Neuronal stem cell (in vitro differentiated cells): ENCODE results near the gene TAB2.

Experiments used
- DNase-seq: peaks from one replicate; pipeline ENCODE4 v3.0.0-alpha.2; 2013; ENCODE audit warnings: low spot score
- H2AFZ ChIP-seq: one replicate; pipeline ENCODE4 v1.6.1; 2013; ENCODE audit warnings: mild to moderate bottlenecking, low read length, inconsistent platforms
- H2AK5ac ChIP-seq: 2 replicates; pipeline ENCODE4 v1.6.1; 2013; ENCODE audit warnings: low read depth, mild to moderate bottlenecking, inconsistent platforms, low read length, moderate library complexity, mixed read lengths
- H2BK120ac ChIP-seq: 2 replicates; pipeline ENCODE4 v1.6.1; 2013; ENCODE audit warnings: low read depth, mild to moderate bottlenecking, inconsistent platforms, low read length, moderate library complexity, mixed read lengths
- H2BK12ac ChIP-seq: one replicate; pipeline ENCODE4 v1.6.1; 2013; ENCODE audit warnings: low read length, inconsistent platforms
- H2BK15ac ChIP-seq: 2 replicates; pipeline ENCODE4 v1.6.1; 2013; ENCODE audit warnings: mild to moderate bottlenecking, low read length, inconsistent platforms, mixed read lengths
- H2BK5ac ChIP-seq: one replicate; pipeline ENCODE4 v1.6.1; 2013; ENCODE audit warnings: inconsistent platforms, mild to moderate bottlenecking, low read length, moderate library complexity
- H3K14ac ChIP-seq: one replicate; pipeline ENCODE4 v1.6.1; 2013; ENCODE audit warnings: low read length, inconsistent platforms
- H3K18ac ChIP-seq: 2 replicates; pipeline ENCODE4 v1.6.1; 2013; ENCODE audit warnings: low read length, inconsistent platforms
- H3K23ac ChIP-seq: 2 replicates; pipeline ENCODE4 v1.6.1; 2013; ENCODE audit warnings: low read depth, mild to moderate bottlenecking, mixed read lengths, low read length, inconsistent platforms; ENCODE audit not compliant: poor library complexity
- H3K27ac ChIP-seq: replicated peaks from 3 replicates; pipeline ENCODE4 v1.5.1; 2013; ENCODE audit warnings: low read length, inconsistent platforms
- H3K27me3 ChIP-seq, 3 experiments: 2 replicates each; pipeline ENCODE4 v1.6.1; 2013; ENCODE audit warnings: low read length in 3 of 3, mild to moderate bottlenecking in 2 of 3, inconsistent platforms in 1 of 3, low read depth in 1 of 3, mixed read lengths in 1 of 3, moderate library complexity in 1 of 3; ENCODE audit not compliant: control insufficient read depth in 3 of 3, insufficient read depth in 3 of 3
- H3K36me3 ChIP-seq, 2 donors: replicated peaks in 1 of 2; 2 replicates each; pipeline ENCODE4 v1.6.1; 2013; ENCODE audit warnings: low read length in 2 of 2; ENCODE audit not compliant: control insufficient read depth in 2 of 2, insufficient read depth in 2 of 2
- H3K4ac ChIP-seq: 2 replicates; pipeline ENCODE4 v1.6.1; 2013; ENCODE audit warnings: inconsistent platforms, mild to moderate bottlenecking, low read length, moderate library complexity
- H3K4me1 ChIP-seq, 2 donors: 1 replicate in 1 of 2; 2 replicates in 1 of 2; pipeline ENCODE4 v1.6.1; 2013; ENCODE audit warnings: low read length in 2 of 2, low read depth in 1 of 2; ENCODE audit not compliant: control insufficient read depth in 2 of 2, insufficient read depth in 1 of 2
- H3K4me2 ChIP-seq: one replicate; pipeline ENCODE4 v1.6.1; 2013; ENCODE audit warnings: mild to moderate bottlenecking, low read length, inconsistent platforms; ENCODE audit not compliant: insufficient read depth, poor library complexity, severe bottlenecking
- H3K4me3 ChIP-seq, 2 donors: 2 replicates each; pipeline ENCODE4 v1.5.1; 2013; ENCODE audit warnings: low read length in 2 of 2, mild to moderate bottlenecking in 2 of 2, inconsistent platforms in 1 of 2, moderate library complexity in 1 of 2
- H3K79me1 ChIP-seq: one replicate; pipeline ENCODE4 v1.6.1; 2013; ENCODE audit warnings: low read depth, mild to moderate bottlenecking, inconsistent platforms, low read length, moderate library complexity
- H3K9ac ChIP-seq: one replicate; pipeline ENCODE4 v1.6.1; 2013; ENCODE audit warnings: mild to moderate bottlenecking, low read depth, low read length, inconsistent platforms; ENCODE audit not compliant: poor library complexity
- H3K9me3 ChIP-seq, 2 donors: replicated peaks in 1 of 2; 2 replicates each; pipeline versions ENCODE3 to v1.6.1; 2013; ENCODE audit warnings: low read length in 2 of 2, mild to moderate bottlenecking in 2 of 2, inconsistent platforms in 1 of 2, low read depth in 1 of 2, mixed read lengths in 1 of 2, moderate library complexity in 1 of 2; ENCODE audit not compliant: control insufficient read depth in 2 of 2, insufficient read depth in 1 of 2
- H4K8ac ChIP-seq: one replicate; pipeline ENCODE4 v1.6.1; 2013; ENCODE audit warnings: low read depth, mild to moderate bottlenecking, inconsistent platforms, low read length, moderate library complexity
- H4K91ac ChIP-seq: one replicate; pipeline ENCODE4 v1.6.1; 2013; ENCODE audit warnings: low read length, low read depth, mild to moderate bottlenecking, inconsistent platforms; ENCODE audit not compliant: poor library complexity
- WGBS, 2 donors: extraction: QIAGEN DNeasy Blood & Tissue Kit; methylation state at CpG; one replicate each; pipeline ENCODE4 v1.1.7; 2013; ENCODE audit warnings: missing lambda C conversion rate in 2 of 2, mixed read lengths in 1 of 2; ENCODE audit not compliant: insufficient read length in 2 of 2, insufficient replicate concordance in 1 of 2; ENCODE audit errors: extremely low coverage in 2 of 2; 5-methylcytosine and 5-hydroxymethylcytosine counted together

Gene TAB2

DNA sequence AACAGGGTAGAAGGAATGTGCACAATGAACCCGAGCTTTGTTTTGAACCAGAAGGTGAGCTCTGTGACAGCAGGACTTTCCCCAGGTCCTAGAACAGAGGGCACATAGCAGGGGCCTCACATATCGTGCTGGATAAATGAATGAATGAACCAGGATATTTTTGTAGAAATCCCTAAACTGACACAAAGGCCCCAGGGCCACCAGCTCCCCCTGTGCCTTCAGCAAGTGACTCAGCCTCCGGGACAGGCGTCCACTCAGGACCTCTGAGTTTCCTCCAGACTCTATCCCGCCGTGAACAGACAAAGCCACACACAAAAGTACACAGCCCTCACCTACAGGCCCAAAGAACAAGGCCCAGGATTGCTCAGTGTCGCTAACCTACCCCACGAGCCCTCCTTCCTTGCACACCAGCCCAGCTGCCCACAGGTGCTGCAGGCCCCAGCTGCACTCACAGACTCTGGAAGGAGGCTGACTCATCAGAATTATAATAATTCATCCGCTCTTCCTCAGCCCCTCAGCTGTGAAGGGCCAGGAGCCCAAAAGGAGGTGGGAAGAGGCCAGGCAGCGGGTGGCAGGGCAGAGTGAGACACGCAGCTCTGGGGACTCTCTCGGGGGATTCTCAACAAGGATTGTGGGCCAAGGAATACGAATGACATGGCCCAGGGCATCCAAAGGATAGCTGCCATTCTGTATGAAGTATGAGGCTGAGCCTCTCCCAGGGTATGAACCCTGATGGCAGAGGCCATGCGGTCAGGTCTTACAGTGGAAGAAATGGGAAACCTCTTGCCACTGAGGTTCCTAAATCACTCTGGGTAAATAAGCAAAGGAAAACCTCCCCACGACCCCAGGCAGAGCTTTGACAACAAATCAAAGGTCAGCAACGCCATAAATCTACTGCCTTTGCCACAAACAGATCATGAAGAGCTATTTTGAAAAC lies 123.5 kb downstream of the TAB2 start:
- H3K4me2 ChIP-seq = no peak overlapping the region
- H3K9me3 ChIP-seq = peaks cover 0 to 4% of the 10 kb centered on the region in 2 donors
- peaks cover 0 to 3% of the 10 kb centered on the region in 2 donors for H3K4me1 ChIP-seq
- H2BK12ac ChIP-seq = no peak overlapping the region
- no peaks in the 10 kb centered on the region for H3K79me1 ChIP-seq
- H2AK5ac ChIP-seq = no peak overlapping the region
- no peak overlapping the region for H4K8ac ChIP-seq
- no peak overlapping the region for H3K27ac ChIP-seq
- H3K18ac ChIP-seq = peak overlapping the region; percentile 62
- peak overlapping the region; percentile 66 for H2AFZ ChIP-seq
- H3K4me3 ChIP-seq = no peak overlapping the region
- H4K91ac ChIP-seq = no peak overlapping the region
- H2BK5ac ChIP-seq = no peak overlapping the region
- no CpG with 5 or more reads among the region's 16 CpGs for WGBS, 2 donors
- H2BK120ac ChIP-seq = no peak overlapping the region
- H3K9ac ChIP-seq = no peak overlapping the region
- H3K23ac ChIP-seq = no peak overlapping the region
- no peaks in the 10 kb centered on the region for H3K36me3 ChIP-seq
- H3K27me3 ChIP-seq = no peaks in the 10 kb centered on the region
- H3K4ac ChIP-seq = no peak overlapping the region
- H3K14ac ChIP-seq = no peak overlapping the region
- no peak overlapping the region for H2BK15ac ChIP-seq
- DNase-seq = no peak

DNA sequence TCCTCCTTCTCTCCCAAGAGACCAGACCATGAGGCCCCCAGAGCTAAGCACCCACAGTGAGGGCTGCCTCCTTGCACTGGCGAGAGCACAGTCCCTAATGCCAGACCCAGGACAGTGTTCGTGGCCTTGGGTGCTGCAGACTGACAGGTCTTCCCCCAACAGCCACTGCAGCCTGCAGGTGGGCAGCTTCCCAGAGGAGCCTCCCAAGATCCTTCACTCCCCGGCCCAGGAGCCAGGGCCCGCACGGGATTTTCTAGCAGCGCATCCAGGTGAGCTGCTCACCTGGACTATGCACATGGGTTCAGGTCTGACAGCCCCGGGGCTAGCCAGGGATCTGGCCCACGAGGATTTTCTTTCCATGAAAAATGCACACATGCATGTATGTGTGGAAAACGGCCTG lies 124.2 kb downstream of the TAB2 start:
- no peak for DNase-seq
- H3K4me2 ChIP-seq = no peak overlapping the region
- no peaks in the 10 kb centered on the region for H3K36me3 ChIP-seq
- H3K4ac ChIP-seq = no peak overlapping the region
- H3K9ac ChIP-seq = no peak overlapping the region
- H3K4me3 ChIP-seq = no peak overlapping the region
- no peak overlapping the region for H2BK15ac ChIP-seq
- H2BK12ac ChIP-seq = no peak overlapping the region
- H3K18ac ChIP-seq = peak overlapping the region; percentile 21
- peaks cover 0 to 4% of the 10 kb centered on the region in 2 donors for H3K9me3 ChIP-seq
- no peak overlapping the region for H4K91ac ChIP-seq
- no CpG with 5 or more reads among the region's 9 CpGs for WGBS, 2 donors
- H3K27me3 ChIP-seq = no peaks in the 10 kb centered on the region
- H2BK120ac ChIP-seq = no peak overlapping the region
- H2BK5ac ChIP-seq = no peak overlapping the region
- H3K14ac ChIP-seq = no peak overlapping the region
- H3K27ac ChIP-seq = no peak overlapping the region
- H3K79me1 ChIP-seq = no peaks in the 10 kb centered on the region
- no peak overlapping the region for H2AK5ac ChIP-seq
- peak overlapping the region; percentile 66 for H2AFZ ChIP-seq
- no peak overlapping the region for H3K23ac ChIP-seq
- H4K8ac ChIP-seq = no peak overlapping the region
- peaks cover 0 to 3% of the 10 kb centered on the region in 2 donors for H3K4me1 ChIP-seq

DNA sequence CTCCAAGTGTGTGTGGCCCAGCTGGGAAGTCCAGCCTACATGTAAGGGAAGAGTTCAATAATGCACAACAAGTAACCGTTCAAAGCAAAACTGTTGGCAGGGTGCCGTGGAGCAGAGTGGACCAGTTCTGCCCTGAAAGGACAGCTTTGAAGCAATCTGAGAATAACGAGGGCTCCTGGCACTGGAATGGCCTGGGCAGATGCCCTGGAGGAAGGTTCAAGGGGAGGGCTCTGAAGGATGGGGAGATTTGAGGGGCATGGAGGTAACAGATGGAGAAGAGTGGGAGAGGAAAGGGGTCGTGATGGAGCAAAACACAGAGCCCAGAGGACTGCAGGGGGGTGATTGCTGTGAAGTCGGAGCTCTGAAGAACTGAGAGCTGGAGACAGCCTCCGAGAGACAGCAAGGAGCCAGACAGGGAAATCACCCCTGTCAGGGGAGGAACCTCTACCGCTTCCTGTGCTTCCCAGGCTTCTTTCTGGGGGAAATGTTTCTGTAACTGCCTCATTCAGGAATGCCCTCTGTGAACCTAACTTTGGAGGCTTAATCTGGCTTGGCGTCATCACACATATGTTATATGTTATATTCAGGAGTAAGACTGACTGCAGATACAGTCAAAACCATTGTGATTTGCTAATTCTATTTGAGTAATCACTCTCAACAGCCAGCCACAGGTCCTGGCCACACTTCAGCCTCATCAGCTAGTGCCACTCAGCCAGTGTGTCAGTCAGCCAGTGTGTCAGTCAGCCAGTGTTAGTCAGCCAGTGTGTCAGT lies 126.1 kb downstream of the TAB2 start:
- Histone ChIP-seq H3K27ac (no peak overlapping the region), H2BK5ac (no peak overlapping the region), H3K79me1 (no peaks in the 10 kb centered on the region), H3K27me3 (peaks cover 0 to under 1% (median 0%) of the 10 kb centered on the region in 3 experiments), H2BK12ac (no peak overlapping the region), H3K4me3 (peak overlapping the region in 1 of 2 donors; percentile 10), H3K4me2 (no peak overlapping the region), H4K91ac (no peak overlapping the region), H3K4ac (no peak overlapping the region), H3K9ac (no peak overlapping the region), H2AK5ac (no peak overlapping the region), H3K23ac (no peak overlapping the region), H2BK15ac (no peak overlapping the region), H3K36me3 (no peaks in the 10 kb centered on the region), H2BK120ac (no peak overlapping the region), H4K8ac (no peak overlapping the region), H3K18ac (no peak overlapping the region), H3K4me1 (peaks cover 0 to 3% of the 10 kb centered on the region in 2 donors), H2AFZ (no peak overlapping the region), H3K9me3 (peaks cover 0 to 4% of the 10 kb centered on the region in 2 donors), H3K14ac (no peak overlapping the region)
- DNase-seq = no peak
- WGBS, 2 donors = no CpG with 5 or more reads among the region's 8 CpGs
